ENCODE data around the gene PDXK. TPM values are rescaled to one million over a fixed set of nuclear protein-coding genes. Genes with fewer than 3 reads are reported as not detected.

Gene PDXK
- polyA plus RNA-seq, 1 of the 3 experiments (the other 2 are of a cell fraction): 85.7 TPM

DNA sequence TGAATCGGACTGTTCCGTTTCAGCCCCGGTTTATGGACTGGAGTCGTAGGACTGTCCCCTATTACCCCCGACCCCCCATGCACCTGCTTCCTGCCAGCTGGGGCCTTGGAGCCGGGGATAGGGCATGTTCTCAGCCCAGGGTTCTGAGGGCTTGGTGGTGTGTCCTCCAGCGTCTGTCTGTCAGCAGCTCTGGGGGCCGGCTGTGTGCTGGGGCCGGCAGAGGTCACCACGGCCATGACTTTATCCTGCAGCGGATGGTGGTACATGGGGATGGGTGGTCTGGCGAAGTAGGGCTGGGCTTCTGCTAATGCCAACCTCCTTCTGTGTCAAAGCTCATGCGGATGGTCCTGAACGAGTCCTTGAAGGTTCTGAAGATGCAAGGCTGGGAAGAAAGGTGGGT is 75.9 kb downstream of the PDXK start:
- Histone ChIP-seq H3K4me3 (ENCODE audit: low read depth in 2 of 2, low read length in 1 of 2) (no peak overlapping the region), H3K79me2 (ENCODE audit: insufficient read depth) (peaks cover 46% of the 10 kb centered on the region), H3K36me3 (replicated peaks in 1 of 2; ENCODE audit: control insufficient read depth in 1 of 2, insufficient read depth in 2 of 2, low read length in 1 of 2) (peaks cover 35 to 73% of the 10 kb centered on the region in 2 experiments), H3K9me3 (no peaks in the 10 kb centered on the region), H3F3A (replicated peaks; ENCODE audit: insufficient read depth) (no peaks in the 10 kb centered on the region), H2AFZ (ENCODE audit: low read depth) (no peak overlapping the region), H4K20me1 (ENCODE audit: insufficient read depth) (peaks cover 4% of the 10 kb centered on the region), H3K4me1 (ENCODE audit: control insufficient read depth in 1 of 2, insufficient read depth in 2 of 2, low read depth in 1 of 2, low read length in 1 of 2) (peaks cover 10 to 11% of the 10 kb centered on the region in 2 experiments; a peak in 2 of 4 replicates), H3K9ac (no peak overlapping the region), H3K9me2 (no peaks in the 10 kb centered on the region), H3K4me2 (no peak overlapping the region), H3K27me3 (ENCODE audit: insufficient read depth) (no peaks in the 10 kb centered on the region), H3K27ac (ENCODE audit: low read depth in 2 of 2, low read length in 1 of 2) (no peak overlapping the region)
- no peak for TF ChIP-seq YY1 (IDR thresholded peaks at IDR 0.05; ENCODE audit: low read depth)
- TF ChIP-seq RXRA (IDR thresholded peaks at IDR 0.05; ENCODE audit: borderline replicate concordance, low read depth): no peak
- TF ChIP-seq FOXJ3 (CRISPR knock-in tag; IDR thresholded peaks at IDR 0.05): no peak
- TF ChIP-seq ZBTB33 (IDR thresholded peaks at IDR 0.05; ENCODE audit: borderline replicate concordance, low read depth): no peak
- TF ChIP-seq TEAD4 (IDR thresholded peaks at IDR 0.05; ENCODE audit: borderline replicate concordance, insufficient read depth): no peak
- TF ChIP-seq ELF1 (IDR thresholded peaks at IDR 0.05): no peak
- TF ChIP-seq MXI1 (IDR thresholded peaks at IDR 0.05; ENCODE audit: low read depth, low read length): no peak
- TF ChIP-seq NRF1 (IDR thresholded peaks at IDR 0.05; ENCODE audit: low read depth, low read length): no peak
- TF ChIP-seq, protein P1, sequence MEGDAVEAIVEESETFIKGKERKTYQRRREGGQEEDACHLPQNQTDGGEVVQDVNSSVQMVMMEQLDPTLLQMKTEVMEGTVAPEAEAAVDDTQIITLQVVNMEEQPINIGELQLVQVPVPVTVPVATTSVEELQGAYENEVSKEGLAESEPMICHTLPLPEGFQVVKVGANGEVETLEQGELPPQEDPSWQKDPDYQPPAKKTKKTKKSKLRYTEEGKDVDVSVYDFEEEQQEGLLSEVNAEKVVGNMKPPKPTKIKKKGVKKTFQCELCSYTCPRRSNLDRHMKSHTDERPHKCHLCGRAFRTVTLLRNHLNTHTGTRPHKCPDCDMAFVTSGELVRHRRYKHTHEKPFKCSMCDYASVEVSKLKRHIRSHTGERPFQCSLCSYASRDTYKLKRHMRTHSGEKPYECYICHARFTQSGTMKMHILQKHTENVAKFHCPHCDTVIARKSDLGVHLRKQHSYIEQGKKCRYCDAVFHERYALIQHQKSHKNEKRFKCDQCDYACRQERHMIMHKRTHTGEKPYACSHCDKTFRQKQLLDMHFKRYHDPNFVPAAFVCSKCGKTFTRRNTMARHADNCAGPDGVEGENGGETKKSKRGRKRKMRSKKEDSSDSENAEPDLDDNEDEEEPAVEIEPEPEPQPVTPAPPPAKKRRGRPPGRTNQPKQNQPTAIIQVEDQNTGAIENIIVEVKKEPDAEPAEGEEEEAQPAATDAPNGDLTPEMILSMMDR (IDR thresholded peaks at IDR 0.05): no peak
- no peak for TF ChIP-seq FOSL2 (IDR thresholded peaks at IDR 0.05; ENCODE audit: borderline replicate concordance, low read depth)
- no peak for TF ChIP-seq RAD21 (IDR thresholded peaks at IDR 0.05; ENCODE audit: low read length)
- TF ChIP-seq FOXM1 (IDR thresholded peaks at IDR 0.05; ENCODE audit: low read depth): no peak
- TF ChIP-seq SIN3A (IDR thresholded peaks at IDR 0.05; ENCODE audit: borderline replicate concordance, low read depth, low read length): no peak
- no peak for TF ChIP-seq SMC3 (IDR thresholded peaks at IDR 0.05; ENCODE audit: low read depth, low read length)
- CTCF ChIA-PET: no interaction called here
- POLR2A ChIA-PET: no interaction called here
- WGBS (ENCODE audit: low lambda C conversion rate): 96% methylated on average over 8 of the region's 14 CpGs
- DNase-seq: no peak

DNA sequence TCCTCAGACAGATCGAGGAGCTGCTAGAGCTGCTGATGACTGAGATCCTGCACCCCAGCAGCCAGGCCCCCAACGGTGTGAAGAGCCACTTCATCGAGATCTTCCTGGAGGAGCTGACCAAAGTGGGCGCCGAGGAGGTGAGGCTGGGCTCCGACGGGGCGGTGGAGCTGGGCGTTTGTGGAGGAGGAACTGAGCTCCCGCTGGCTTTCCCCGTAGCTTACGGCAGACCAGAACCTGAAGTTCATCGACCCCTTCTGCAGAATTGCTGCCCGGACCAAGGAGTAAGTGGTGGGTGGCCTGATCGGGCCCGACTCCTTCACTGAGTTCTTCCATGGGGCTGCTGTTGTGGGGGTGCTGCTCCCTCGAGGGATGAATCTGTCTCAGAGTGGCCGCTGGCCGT is 78.5 kb downstream of the PDXK start:
- no peaks in the 10 kb centered on the region for H4K20me1 ChIP-seq (ENCODE audit: insufficient read depth)
- no peak overlapping the region for H2AFZ ChIP-seq (ENCODE audit: low read depth)
- peaks cover 28 to 88% of the 10 kb centered on the region in 2 experiments for H3K36me3 ChIP-seq (replicated peaks in 1 of 2; ENCODE audit: control insufficient read depth in 1 of 2, insufficient read depth in 2 of 2, low read length in 1 of 2)
- no peak overlapping the region for H3K4me2 ChIP-seq
- H3K27me3 ChIP-seq (ENCODE audit: insufficient read depth): no peaks in the 10 kb centered on the region
- CTCF ChIA-PET: interaction anchor here (1.1 kb wide), 1 partner anchor 13 kb away, joined by 4 read pairs; no protein-coding TSS in a partner anchor
- peaks cover 20% of the 10 kb centered on the region for H3K79me2 ChIP-seq (ENCODE audit: insufficient read depth)
- H3K27ac ChIP-seq (ENCODE audit: low read depth in 2 of 2, low read length in 1 of 2): no peak overlapping the region
- WGBS (ENCODE audit: low lambda C conversion rate): 94% methylated on average over 9 of the region's 19 CpGs
- no peaks in the 10 kb centered on the region for H3K9me2 ChIP-seq
- no peak overlapping the region for H3K9ac ChIP-seq
- H3K4me1 ChIP-seq (ENCODE audit: control insufficient read depth in 1 of 2, insufficient read depth in 2 of 2, low read depth in 1 of 2, low read length in 1 of 2): no peaks in the 10 kb centered on the region
- no peaks in the 10 kb centered on the region for H3F3A ChIP-seq (replicated peaks; ENCODE audit: insufficient read depth)
- no peak for DNase-seq
- no peak overlapping the region for H3K4me3 ChIP-seq (ENCODE audit: low read depth in 2 of 2, low read length in 1 of 2)
- no peaks in the 10 kb centered on the region for H3K9me3 ChIP-seq
- POLR2A ChIA-PET: no interaction called here
- TF ChIP-seq TAF1 (IDR thresholded peaks at IDR 0.05; ENCODE audit: borderline replicate concordance, low read depth, low read length) (no peak), MXI1 (IDR thresholded peaks at IDR 0.05; ENCODE audit: low read depth, low read length) (no peak), RFX5 (IDR thresholded peaks at IDR 0.05; ENCODE audit: low read length) (no peak), FOXM1 (IDR thresholded peaks at IDR 0.05; ENCODE audit: low read depth) (no peak), GABPA (IDR thresholded peaks at IDR 0.05; ENCODE audit: low read depth) (no peak), NFIC (IDR thresholded peaks at IDR 0.05; ENCODE audit: borderline replicate concordance) (no peak), MEF2A (IDR thresholded peaks at IDR 0.05; ENCODE audit: borderline replicate concordance, low read depth) (no peak), RCOR1 (IDR thresholded peaks at IDR 0.05; ENCODE audit: low read length) (no peak), SIN3A (IDR thresholded peaks at IDR 0.05; ENCODE audit: borderline replicate concordance, low read depth, low read length) (no peak)
- TF ChIP-seq, protein P1 (IDR thresholded peaks at IDR 0.05): no peak
- TF ChIP-seq, protein P2, sequence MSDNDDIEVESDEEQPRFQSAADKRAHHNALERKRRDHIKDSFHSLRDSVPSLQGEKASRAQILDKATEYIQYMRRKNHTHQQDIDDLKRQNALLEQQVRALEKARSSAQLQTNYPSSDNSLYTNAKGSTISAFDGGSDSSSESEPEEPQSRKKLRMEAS (IDR thresholded peaks at IDR 0.05; ENCODE audit: low read depth): no peak
- TF ChIP-seq, protein P3, sequence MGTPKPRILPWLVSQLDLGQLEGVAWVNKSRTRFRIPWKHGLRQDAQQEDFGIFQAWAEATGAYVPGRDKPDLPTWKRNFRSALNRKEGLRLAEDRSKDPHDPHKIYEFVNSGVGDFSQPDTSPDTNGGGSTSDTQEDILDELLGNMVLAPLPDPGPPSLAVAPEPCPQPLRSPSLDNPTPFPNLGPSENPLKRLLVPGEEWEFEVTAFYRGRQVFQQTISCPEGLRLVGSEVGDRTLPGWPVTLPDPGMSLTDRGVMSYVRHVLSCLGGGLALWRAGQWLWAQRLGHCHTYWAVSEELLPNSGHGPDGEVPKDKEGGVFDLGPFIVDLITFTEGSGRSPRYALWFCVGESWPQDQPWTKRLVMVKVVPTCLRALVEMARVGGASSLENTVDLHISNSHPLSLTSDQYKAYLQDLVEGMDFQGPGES (IDR thresholded peaks at IDR 0.05; ENCODE audit: low read depth, low read length): no peak

Data from SK-N-SH (cell line).